ENCODE data around the gene MAGI2.

DNA sequence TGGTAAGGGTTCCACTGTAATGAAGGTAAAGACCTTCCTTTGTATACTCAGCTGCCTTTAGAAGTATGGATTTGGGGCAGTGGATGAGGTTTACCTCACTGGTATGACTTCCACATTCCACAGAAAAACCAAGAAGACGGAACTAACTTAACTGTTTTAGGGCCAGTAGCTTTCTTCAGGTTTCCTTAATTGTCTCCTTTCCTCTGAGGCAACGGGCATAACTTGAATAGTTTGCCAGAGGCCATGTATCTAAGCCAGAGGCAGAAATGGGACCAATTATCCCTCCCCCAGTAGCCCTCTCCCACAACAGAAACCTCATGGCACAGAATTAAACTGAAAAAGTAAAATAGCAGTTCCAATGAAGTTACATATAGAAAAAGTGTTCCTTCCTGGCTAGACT is 1373.2 kb downstream of the MAGI2 start:
- TF ChIP-seq, protein P1, sequence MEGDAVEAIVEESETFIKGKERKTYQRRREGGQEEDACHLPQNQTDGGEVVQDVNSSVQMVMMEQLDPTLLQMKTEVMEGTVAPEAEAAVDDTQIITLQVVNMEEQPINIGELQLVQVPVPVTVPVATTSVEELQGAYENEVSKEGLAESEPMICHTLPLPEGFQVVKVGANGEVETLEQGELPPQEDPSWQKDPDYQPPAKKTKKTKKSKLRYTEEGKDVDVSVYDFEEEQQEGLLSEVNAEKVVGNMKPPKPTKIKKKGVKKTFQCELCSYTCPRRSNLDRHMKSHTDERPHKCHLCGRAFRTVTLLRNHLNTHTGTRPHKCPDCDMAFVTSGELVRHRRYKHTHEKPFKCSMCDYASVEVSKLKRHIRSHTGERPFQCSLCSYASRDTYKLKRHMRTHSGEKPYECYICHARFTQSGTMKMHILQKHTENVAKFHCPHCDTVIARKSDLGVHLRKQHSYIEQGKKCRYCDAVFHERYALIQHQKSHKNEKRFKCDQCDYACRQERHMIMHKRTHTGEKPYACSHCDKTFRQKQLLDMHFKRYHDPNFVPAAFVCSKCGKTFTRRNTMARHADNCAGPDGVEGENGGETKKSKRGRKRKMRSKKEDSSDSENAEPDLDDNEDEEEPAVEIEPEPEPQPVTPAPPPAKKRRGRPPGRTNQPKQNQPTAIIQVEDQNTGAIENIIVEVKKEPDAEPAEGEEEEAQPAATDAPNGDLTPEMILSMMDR (IDR thresholded peaks at IDR 0.05) = no peak
- TF ChIP-seq POLR2A (IDR thresholded peaks at IDR 0.05) = no peak

Measured in esophagus squamous epithelium (tissue), 4 donors.